HG03565 (cell line): Measurements from ENCODE around the gene STIP1.
"Not testable (repeated sequence)": the region's sequence is repeated elsewhere in the genome, so short reads cannot be mapped to it uniquely, and the experiment has no call there.

Experiments
- ATAC-seq: cut with Tn5 transposase; IDR thresholded peaks from one replicate; pipeline ENCODE4 v1.9.1; 2021; ENCODE audit warnings: mild to moderate bottlenecking, moderate library complexity; ENCODE audit not compliant: unreplicated experiment

Gene STIP1

GRCh38 chr11:64234647-64235379, 48.8 kb downstream of the STIP1 start:
- ATAC-seq = no peak

GRCh38 chr11:64235437-64236161, 49.6 kb downstream of the STIP1 start:
- no peak for ATAC-seq

- no peak for ATAC-seq
Measured at GRCh38 chr11:64237484-64237951, 51.5 kb downstream of the STIP1 start.

GRCh38 chr11:64238076-64238475, 52.1 kb downstream of the STIP1 start:
- ATAC-seq = no peak

- ATAC-seq = no peak
Measured at GRCh38 chr11:64238999-64239398, 53.0 kb downstream of the STIP1 start.

- ATAC-seq = no peak
Measured at GRCh38 chr11:64239662-64240434, 53.9 kb downstream of the STIP1 start.

- peak; percentile 45 for ATAC-seq
Measured at GRCh38 chr11:64240435-64241240, 54.7 kb downstream of the STIP1 start, which contains the start of gene FKBP2. FKBP2 (plus strand) TSS chr11:64241095; CDS start chr11:64242388, 1,293 bp downstream.

- ATAC-seq = peak; percentile 53
Measured at GRCh38 chr11:64241241-64241490, 55.2 kb downstream of the STIP1 start.

- ATAC-seq = peak; percentile 0
Measured at GRCh38 chr11:64241491-64242374, 55.8 kb downstream of the STIP1 start.

- no peak for ATAC-seq
Measured at GRCh38 chr11:64243236-64243854, 57.4 kb downstream of the STIP1 start.

GRCh38 chr11:64244107-64244506, 58.1 kb downstream of the STIP1 start:
- ATAC-seq = no peak

GRCh38 chr11:64244966-64245365, 59.0 kb downstream of the STIP1 start:
- ATAC-seq = no peak

- no peak for ATAC-seq
Measured at GRCh38 chr11:64245401-64245796, 59.4 kb downstream of the STIP1 start.

GRCh38 chr11:64245797-64246620, 60.0 kb downstream of the STIP1 start:
- ATAC-seq = no peak

- ATAC-seq = not testable (repeated sequence)
Measured at GRCh38 chr11:64246621-64246870, 60.6 kb downstream of the STIP1 start.

- ATAC-seq = no peak
Measured at GRCh38 chr11:64246871-64247728, 61.1 kb downstream of the STIP1 start, which contains the start of gene PPP1R14B. PPP1R14B (minus strand) TSS chr11:64246943; CDS start chr11:64246673, 270 bp downstream.

- ATAC-seq = no peak
Measured at GRCh38 chr11:64247729-64248531, 62.0 kb downstream of the STIP1 start.
